ENCODE results near the gene SLC17A8. TPM values are rescaled to one million over a fixed set of nuclear protein-coding genes. Genes with fewer than 3 reads are reported as not detected.

SLC17A8 gene
- polyA plus RNA-seq, 3 donors = 0.25 to 1.1 (median 0.49) TPM

Other genes starting within 250 kb of the SLC17A8 start
- gene BLTP3B, start 214.2 kb upstream of the SLC17A8 start, polyA plus RNA-seq (ENCODE audit: insufficient read length in 3 of 3) = 10 to 100 TPM; 20.2 to 20.4 (median 20.4) TPM
- 10 to 100 TPM; 32.6 to 37.5 (median 34.5) TPM for gene ACTR6, start 156.3 kb upstream of the SLC17A8 start, polyA plus RNA-seq (ENCODE audit: insufficient read length in 3 of 3)
- gene DEPDC4, start 90.0 kb upstream of the SLC17A8 start, polyA plus RNA-seq (ENCODE audit: insufficient read length in 3 of 3) = 1 to 10 TPM; 5.4 to 6.4 (median 5.7) TPM
- 10 to 100 TPM; 46.5 to 59.6 (median 55.7) TPM for gene SCYL2, start 89.9 kb upstream of the SLC17A8 start, polyA plus RNA-seq (ENCODE audit: insufficient read length in 3 of 3)
- gene NR1H4, start 116.8 kb downstream of the SLC17A8 start, polyA plus RNA-seq (ENCODE audit: insufficient read length in 3 of 3) = 10 to 100 TPM; 12.2 to 14.2 (median 13.2) TPM
- gene GAS2L3, start 216.6 kb downstream of the SLC17A8 start, polyA plus RNA-seq (ENCODE audit: insufficient read length in 3 of 3) = 10 to 100 TPM; 17.8 to 24.4 (median 20.1) TPM

Measured in renal pelvis (tissue), 3 donors.